ENCODE data around the gene RCBTB1. TPM values are rescaled to one million over a fixed set of nuclear protein-coding genes. Genes with fewer than 3 reads are reported as not detected.
"Not testable (repeated sequence)": the region's sequence is repeated elsewhere in the genome, so short reads cannot be mapped to it uniquely, and the experiment has no call there.

The RCBTB1 gene
- total RNA-seq, 2 experiments from 2014 or later, result 18.6 to 19.3 TPM

GRCh38 chr13:49597043-49597641, 11.8 kb upstream of the RCBTB1 start:
- Mint-ChIP-seq H3K4me1 (ENCODE audit: low read depth) (no peaks in the 10 kb centered on the region), H3K27me3 (ENCODE audit: low read depth) (no peaks in the 10 kb centered on the region), H3K36me3 (ENCODE audit: low read depth) (no peaks in the 10 kb centered on the region), H3K4me3 (no peak overlapping the region), H3K27ac (no peak overlapping the region), H3K9me3 (ENCODE audit: insufficient read depth) (no peaks in the 10 kb centered on the region)
- POLR2A ChIA-PET, result no interaction called here
- CTCF ChIA-PET, result no interaction called here
- DNase-seq, result no peak
- ATAC-seq, result no peak

DNA sequence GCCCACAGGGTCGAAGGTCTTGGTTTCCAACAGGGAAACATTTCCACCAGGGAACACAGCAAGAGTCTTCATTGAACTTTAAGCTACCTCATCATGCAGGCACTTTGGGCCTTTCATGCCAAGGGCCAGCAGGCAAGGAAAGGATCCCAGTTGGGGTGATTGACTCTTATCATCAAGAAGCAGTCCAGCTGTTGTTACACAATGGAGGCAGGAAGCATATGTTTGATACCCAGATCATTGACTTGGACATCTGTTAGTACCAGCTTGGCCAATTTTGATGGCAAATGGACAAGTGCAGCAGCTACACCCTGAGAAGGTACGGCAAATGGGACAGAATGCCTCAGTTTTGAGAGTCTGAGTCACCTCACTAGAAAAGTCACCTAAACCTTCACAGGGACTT, 10.9 kb upstream of the RCBTB1 start:
- no peaks in the 10 kb centered on the region for H3K36me3 Mint-ChIP-seq (ENCODE audit: low read depth)
- ChIA-PET CTCF (no interaction called here), POLR2A (no interaction called here)
- no peaks in the 10 kb centered on the region for H3K9me3 Mint-ChIP-seq (ENCODE audit: insufficient read depth)
- H3K4me1 Mint-ChIP-seq (ENCODE audit: low read depth), result no peaks in the 10 kb centered on the region
- DNase-seq (no peak), ATAC-seq (no peak)
- no peak overlapping the region for H3K4me3 Mint-ChIP-seq
- no peak overlapping the region for H3K27ac Mint-ChIP-seq
- H3K27me3 Mint-ChIP-seq (ENCODE audit: low read depth), result no peaks in the 10 kb centered on the region

DNA sequence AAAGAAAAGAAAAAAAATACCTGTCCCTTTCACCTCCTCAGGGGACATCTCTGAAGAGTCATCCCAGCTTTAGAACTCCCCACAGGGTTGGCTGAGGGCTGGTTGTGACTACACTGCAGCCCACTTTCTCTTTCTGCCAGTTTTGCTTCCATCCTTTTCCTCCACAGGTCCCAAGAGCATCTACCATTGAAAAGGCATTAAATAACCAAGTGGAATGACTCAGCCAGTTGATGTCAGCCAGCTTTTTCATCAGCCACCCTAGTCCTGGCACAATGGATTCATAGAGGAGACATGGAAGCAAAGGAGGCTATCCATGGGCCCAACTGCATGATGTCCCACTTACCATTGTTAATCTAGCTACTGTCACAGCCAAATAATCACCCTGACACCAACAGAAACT, 9.2 kb upstream of the RCBTB1 start:
- ATAC-seq (no peak), DNase-seq (no peak)
- H3K27me3 Mint-ChIP-seq (ENCODE audit: low read depth), result peaks cover 2% of the 10 kb centered on the region
- ChIA-PET CTCF (interaction anchor here (1.3 kb wide), 1 partner anchor 12 kb away, joined by 5 read pairs; no protein-coding TSS in a partner anchor), POLR2A (no interaction called here)
- no peak overlapping the region for H3K27ac Mint-ChIP-seq
- H3K4me1 Mint-ChIP-seq (ENCODE audit: low read depth), result no peaks in the 10 kb centered on the region
- H3K4me3 Mint-ChIP-seq, result no peak overlapping the region
- H3K9me3 Mint-ChIP-seq (ENCODE audit: insufficient read depth), result no peaks in the 10 kb centered on the region
- no peaks in the 10 kb centered on the region for H3K36me3 Mint-ChIP-seq (ENCODE audit: low read depth)

DNA sequence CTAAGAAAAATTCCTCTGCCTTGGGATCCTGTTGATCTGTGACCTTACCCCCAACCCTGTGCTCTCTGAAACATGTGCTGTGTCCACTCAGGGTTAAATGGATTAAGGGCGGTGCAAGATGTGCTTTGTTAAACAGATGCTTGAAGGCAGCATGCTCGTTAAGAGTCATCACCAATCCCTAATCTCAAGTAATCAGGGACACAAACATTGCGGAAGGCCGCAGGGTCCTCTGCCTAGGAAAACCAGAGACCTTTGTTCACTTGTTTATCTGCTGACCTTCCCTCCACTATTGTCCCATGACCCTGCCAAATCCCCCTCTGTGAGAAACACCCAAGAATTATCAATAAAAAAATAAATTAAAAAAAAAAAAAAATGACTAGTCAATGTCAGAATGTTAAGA, 8.5 kb upstream of the RCBTB1 start:
- POLR2A ChIA-PET; H3K27me3 Mint-ChIP-seq (ENCODE audit: low read depth); ATAC-seq; H3K4me1 Mint-ChIP-seq (ENCODE audit: low read depth); H3K36me3 Mint-ChIP-seq (ENCODE audit: low read depth); H3K9me3 Mint-ChIP-seq (ENCODE audit: insufficient read depth); DNase-seq; H3K27ac Mint-ChIP-seq; H3K4me3 Mint-ChIP-seq: not testable (repeated sequence)
- CTCF ChIA-PET, result interaction anchor here (1.3 kb wide), 1 partner anchor 13 kb away, joined by 5 read pairs; no protein-coding TSS in a partner anchor

DNA sequence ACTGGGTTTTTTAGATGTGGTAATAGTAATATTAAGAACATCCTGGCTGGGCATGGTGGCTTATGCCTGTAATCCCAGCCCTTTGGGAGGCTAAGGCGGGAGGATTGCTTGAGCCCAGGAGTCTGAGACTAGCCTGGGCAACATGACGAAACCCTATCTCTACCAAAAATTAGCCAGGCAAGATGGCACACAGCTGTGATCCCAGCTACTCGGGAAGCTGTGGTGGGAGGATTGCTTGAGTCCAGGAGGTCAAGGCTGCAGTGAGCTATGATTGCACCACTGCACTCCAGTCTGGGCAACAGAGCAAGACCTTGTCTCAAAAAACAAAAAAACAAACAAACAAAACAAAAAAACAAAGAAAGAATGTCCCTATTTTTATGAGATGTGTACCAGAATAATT, 5.4 kb upstream of the RCBTB1 start:
- H3K27ac Mint-ChIP-seq; H3K4me3 Mint-ChIP-seq; ATAC-seq; H3K4me1 Mint-ChIP-seq (ENCODE audit: low read depth); H3K27me3 Mint-ChIP-seq (ENCODE audit: low read depth); DNase-seq; POLR2A ChIA-PET; H3K36me3 Mint-ChIP-seq (ENCODE audit: low read depth); H3K9me3 Mint-ChIP-seq (ENCODE audit: insufficient read depth); CTCF ChIA-PET: not testable (repeated sequence)

- Mint-ChIP-seq H3K27me3 (ENCODE audit: low read depth) (peaks cover 2% of the 10 kb centered on the region), H3K9me3 (ENCODE audit: insufficient read depth) (no peaks in the 10 kb centered on the region), H3K36me3 (ENCODE audit: low read depth) (peaks cover 9% of the 10 kb centered on the region), H3K4me1 (ENCODE audit: low read depth) (peaks cover 26% of the 10 kb centered on the region), H3K27ac (no peak overlapping the region), H3K4me3 (no peak overlapping the region)
- ATAC-seq, result no peak
- POLR2A ChIA-PET, result interaction anchor here (0.6 kb wide), 1 partner anchor 143 kb away, joined by 3 read pairs; the partner anchor contains the start of genes CAB39L and SETDB2
- CTCF ChIA-PET, result no interaction called here
- DNase-seq, result no peak
Measured at GRCh38 chr13:49587311-49587847, 2.0 kb upstream of the RCBTB1 start.

GRCh38 chr13:49586717-49587116, 1.4 kb upstream of the RCBTB1 start:
- Mint-ChIP-seq H3K4me1 (ENCODE audit: low read depth) (peaks cover 28% of the 10 kb centered on the region), H3K4me3 (peak overlapping the region; percentile 88), H3K27ac (no peak overlapping the region), H3K9me3 (ENCODE audit: insufficient read depth) (no peaks in the 10 kb centered on the region), H3K36me3 (ENCODE audit: low read depth) (peaks cover 11% of the 10 kb centered on the region), H3K27me3 (ENCODE audit: low read depth) (peaks cover 2% of the 10 kb centered on the region)
- ChIA-PET POLR2A (interaction anchor here (0.6 to 2.6 kb wide), 5 partner anchors 91 to 611 kb away, joined by 3 to 14 read pairs (median 3); partner anchors contain the start of genes CAB39L, FNDC3A, PHF11 and SETDB2), CTCF (interaction anchor here (0.7 to 0.9 kb wide), 3 partner anchors 16 to 205 kb away, joined by 3 to 4 read pairs (median 4); no protein-coding TSS in a partner anchor)
- ATAC-seq (no peak), DNase-seq (no peak)

- peak; percentile 3 for ATAC-seq
- peaks cover 24% of the 10 kb centered on the region for H3K36me3 Mint-ChIP-seq (ENCODE audit: low read depth)
Measured at GRCh38 chr13:49584771-49585182, 581 bp downstream of the RCBTB1 start.

DNA sequence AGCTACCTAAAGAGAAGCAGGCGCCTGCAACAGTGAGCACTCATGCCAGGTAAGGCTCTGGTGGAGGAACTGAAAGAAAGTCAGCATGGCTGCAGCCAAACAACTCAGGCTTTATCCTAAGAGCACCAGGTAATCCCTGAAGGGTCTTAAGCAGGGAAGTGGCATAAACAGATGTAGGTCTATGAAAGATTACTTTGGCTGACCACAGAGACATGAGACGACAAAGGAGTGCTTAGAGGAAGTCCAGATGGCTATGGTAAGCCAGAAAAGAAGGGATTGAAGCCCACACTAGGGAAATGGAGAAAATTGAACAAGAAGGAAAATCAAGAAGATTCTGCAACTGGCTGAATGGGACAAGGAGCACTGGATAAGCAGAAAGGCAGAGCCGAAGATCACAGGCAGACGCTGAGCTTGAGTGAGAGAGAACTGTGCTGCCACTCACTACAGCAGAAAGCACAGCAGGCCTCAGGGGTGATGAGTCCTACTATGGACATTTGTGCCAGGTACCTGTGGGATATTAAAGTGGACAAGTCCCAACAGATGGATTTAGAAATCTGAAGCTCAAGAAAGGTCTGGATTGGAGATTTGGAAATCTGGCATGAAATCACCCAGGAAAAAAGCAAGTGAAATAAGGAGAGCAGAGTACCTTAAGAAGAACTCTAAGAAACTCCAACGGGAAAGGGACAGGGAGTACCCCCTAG, 4.2 kb downstream of the RCBTB1 start:
- no peak overlapping the region for H3K4me3 Mint-ChIP-seq
- H3K27ac Mint-ChIP-seq, result no peak overlapping the region
- ChIA-PET CTCF (no interaction called here), POLR2A (no interaction called here)
- H3K27me3 Mint-ChIP-seq (ENCODE audit: low read depth), result no peaks in the 10 kb centered on the region
- H3K9me3 Mint-ChIP-seq (ENCODE audit: insufficient read depth), result no peaks in the 10 kb centered on the region
- DNase-seq, result no peak
- H3K4me1 Mint-ChIP-seq (ENCODE audit: low read depth), result peaks cover 26% of the 10 kb centered on the region
- ATAC-seq, result no peak
- H3K36me3 Mint-ChIP-seq (ENCODE audit: low read depth), result peaks cover 27% of the 10 kb centered on the region

More at GRCh38 chr13:49584771-49585182, 581 bp downstream of the RCBTB1 start:
- H3K9me3 Mint-ChIP-seq (ENCODE audit: insufficient read depth), result no peaks in the 10 kb centered on the region
- H3K4me3 Mint-ChIP-seq, result peak overlapping the region; percentile 88
- ChIA-PET POLR2A (interaction anchor here (0.9 to 2.6 kb wide), 3 partner anchors 15 to 141 kb away, joined by 3 to 14 read pairs (median 11); partner anchors contain the start of genes CAB39L, PHF11 and SETDB2), CTCF (no interaction called here)
- peak overlapping the region; percentile 85 for H3K27ac Mint-ChIP-seq
- H3K4me1 Mint-ChIP-seq (ENCODE audit: low read depth), result peaks cover 32% of the 10 kb centered on the region
- peak; percentile 30 for DNase-seq
- H3K27me3 Mint-ChIP-seq (ENCODE audit: low read depth), result peaks cover 2% of the 10 kb centered on the region

- Mint-ChIP-seq H3K4me3 (no peak overlapping the region), H3K4me1 (ENCODE audit: low read depth) (peaks cover 21% of the 10 kb centered on the region), H3K27me3 (ENCODE audit: low read depth) (no peaks in the 10 kb centered on the region), H3K36me3 (ENCODE audit: low read depth) (peaks cover 32% of the 10 kb centered on the region), H3K9me3 (ENCODE audit: insufficient read depth) (no peaks in the 10 kb centered on the region), H3K27ac (no peak overlapping the region)
- ATAC-seq, result no peak
- no peak for DNase-seq
- ChIA-PET CTCF (no interaction called here), POLR2A (no interaction called here)
Measured at GRCh38 chr13:49579501-49579900, 5.9 kb downstream of the RCBTB1 start.

DNA sequence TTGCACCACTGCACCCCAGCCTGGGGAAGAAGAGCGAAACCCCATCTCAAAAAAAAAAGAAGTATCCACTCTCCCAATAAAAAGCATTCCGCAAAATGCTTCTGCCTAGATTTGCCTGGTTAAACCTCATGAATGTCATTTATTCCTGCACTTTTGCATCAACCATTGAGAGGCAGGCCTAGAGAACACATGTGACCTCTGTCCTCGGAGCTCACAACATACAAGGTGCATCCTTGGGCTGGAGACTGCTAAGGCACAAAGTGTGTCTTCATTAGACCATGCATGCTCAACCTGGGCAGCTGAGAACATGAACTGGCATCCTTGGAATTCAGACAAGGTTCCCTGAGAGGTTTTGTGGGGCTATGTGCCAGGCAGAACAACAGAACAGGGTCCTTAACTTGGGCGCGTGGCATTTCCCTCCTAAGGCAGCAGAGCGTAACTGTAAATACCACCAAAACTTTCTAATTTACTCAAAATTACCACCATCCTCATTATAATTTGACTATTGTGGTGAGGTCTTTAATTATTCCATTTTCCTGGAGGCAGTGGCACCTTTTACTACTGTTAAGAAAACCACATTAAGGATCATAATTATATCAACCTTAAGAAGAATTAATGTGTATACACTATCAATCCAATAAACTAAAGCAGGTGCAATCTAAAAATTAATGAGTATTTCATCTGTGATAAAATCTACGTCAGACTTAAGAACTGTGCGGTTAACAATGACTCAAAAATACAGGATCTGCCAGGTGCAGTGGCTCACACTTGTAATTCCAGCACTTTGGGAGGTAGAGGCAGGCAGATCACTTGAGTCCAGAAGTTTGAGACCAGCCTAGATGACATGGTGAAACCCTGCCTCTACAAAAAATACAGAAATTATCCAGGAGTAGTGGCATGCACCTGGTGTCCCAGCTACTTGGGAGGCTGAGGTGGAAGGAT, 13.8 kb downstream of the RCBTB1 start:
- no peaks in the 10 kb centered on the region for H3K9me3 Mint-ChIP-seq (ENCODE audit: insufficient read depth)
- H3K4me3 Mint-ChIP-seq, result no peak overlapping the region
- no peak overlapping the region for H3K27ac Mint-ChIP-seq
- H3K27me3 Mint-ChIP-seq (ENCODE audit: low read depth), result no peaks in the 10 kb centered on the region
- peaks cover 17% of the 10 kb centered on the region for H3K36me3 Mint-ChIP-seq (ENCODE audit: low read depth)
- no peak for ATAC-seq
- ChIA-PET CTCF (interaction anchor here (0.9 to 1.1 kb wide), 2 partner anchors 11 to 15 kb away, joined by 4 read pairs; no protein-coding TSS in a partner anchor), POLR2A (interaction anchor here (1.8 kb wide), 1 partner anchor 76 kb away, joined by 5 read pairs; the partner anchor contains the start of gene PHF11)
- DNase-seq, result no peak
- peaks cover 23% of the 10 kb centered on the region for H3K4me1 Mint-ChIP-seq (ENCODE audit: low read depth)

Measured in activated CD8-positive, alpha-beta T cell treated with anti-CD3 and anti-CD28 coated beads, Interleukin-2, amount 10 ng/mL, durations not matched to agents 7 days and 5 days (primary cell).